HFFc6 (cell line): ENCODE data around the gene SCAND1. TPM values are rescaled to one million over a fixed set of nuclear protein-coding genes. Genes with fewer than 3 reads are reported as not detected.

Source experiments
- DNase-seq: peaks from one replicate; pipeline ENCODE4 v3.0.0-alpha.2; 2018
- H3K27ac Mint-ChIP-seq: 2 replicates; pipeline ENCODE4 v1.8.0; 2020; ENCODE audit warnings: mild to moderate bottlenecking, mixed read lengths
- H3K27me3 Mint-ChIP-seq: 2 replicates; pipeline ENCODE4 v1.8.0; 2021; ENCODE audit warnings: mild to moderate bottlenecking, moderate library complexity, mixed read lengths; ENCODE audit not compliant: insufficient read depth
- H3K36me3 Mint-ChIP-seq: 2 replicates; pipeline ENCODE4 v1.8.0; 2021; ENCODE audit warnings: low read depth, mixed read lengths
- H3K4me1 Mint-ChIP-seq: 2 replicates; pipeline ENCODE4 v1.8.0; 2020; ENCODE audit warnings: low read depth, mixed read lengths
- H3K4me3 Mint-ChIP-seq: 2 replicates; pipeline ENCODE4 v1.8.0; 2020; ENCODE audit warnings: mild to moderate bottlenecking, moderate library complexity, mixed read lengths
- H3K9me3 Mint-ChIP-seq: 2 replicates; pipeline ENCODE4 v1.8.0; 2020; ENCODE audit warnings: mild to moderate bottlenecking, mixed read lengths
- CTCF ChIP-seq: fragments of 200-600 bp; sonication (generic); IDR thresholded peaks from 2 replicates; pipeline ENCODE4 v1.5.0; 2021; ENCODE audit warnings: antibody characterized with exemption, mild to moderate bottlenecking
- total RNA-seq, 6 experiments: library from RNA; stranded (reverse); fragmentation: NEBNext Ultra II Directional; extraction: Animal tissue kit (Norgen Biotek cat#: 25700); gene quantifications; 2 replicates in 1 of 6; 3 replicates in 5 of 6; pipeline ENCODE4 v1.2.3, GENCODE V29; 2021

The SCAND1 gene
- total RNA-seq, 6 experiments from 2014 or later, result 76.7 to 97.0 (median 82.8) TPM

DNA sequence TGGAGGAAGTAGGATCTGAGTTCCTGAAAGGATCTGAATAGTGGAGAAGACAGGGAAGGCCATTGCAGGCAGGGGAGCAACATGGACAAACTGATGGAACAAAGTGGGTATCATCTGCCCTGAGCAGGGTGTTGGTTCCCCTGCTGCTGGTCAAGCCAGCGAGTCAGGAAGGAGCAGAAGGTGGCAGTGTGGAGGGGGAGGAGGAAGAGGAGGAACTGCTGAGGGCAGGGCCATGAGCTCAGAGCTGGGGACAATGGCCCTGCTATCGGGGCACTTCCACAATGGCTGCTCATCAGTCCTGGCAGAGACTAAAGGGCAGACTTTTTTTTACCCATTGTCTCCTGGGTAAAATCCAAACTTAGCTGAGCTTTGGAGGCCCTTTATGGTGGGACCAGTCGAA lies 27.7 kb upstream of the SCAND1 start:
- peaks cover 10% of the 10 kb centered on the region for H3K4me1 Mint-ChIP-seq
- no peak overlapping the region for H3K27ac Mint-ChIP-seq
- H3K9me3 Mint-ChIP-seq, result no peaks in the 10 kb centered on the region
- TF ChIP-seq CTCF, result no peak
- no peak for DNase-seq
- H3K27me3 Mint-ChIP-seq, result peaks cover 19% of the 10 kb centered on the region
- H3K4me3 Mint-ChIP-seq, result no peak overlapping the region
- H3K36me3 Mint-ChIP-seq, result no peaks in the 10 kb centered on the region

- no peak for TF ChIP-seq CTCF
- Mint-ChIP-seq H3K27me3 (peaks cover 17% of the 10 kb centered on the region), H3K9me3 (no peaks in the 10 kb centered on the region), H3K4me1 (peaks cover 14% of the 10 kb centered on the region), H3K27ac (no peak overlapping the region), H3K36me3 (no peaks in the 10 kb centered on the region), H3K4me3 (no peak overlapping the region)
- DNase-seq, result no peak
Measured at GRCh38 chr20:35979544-35979943, 25.2 kb upstream of the SCAND1 start.

DNA sequence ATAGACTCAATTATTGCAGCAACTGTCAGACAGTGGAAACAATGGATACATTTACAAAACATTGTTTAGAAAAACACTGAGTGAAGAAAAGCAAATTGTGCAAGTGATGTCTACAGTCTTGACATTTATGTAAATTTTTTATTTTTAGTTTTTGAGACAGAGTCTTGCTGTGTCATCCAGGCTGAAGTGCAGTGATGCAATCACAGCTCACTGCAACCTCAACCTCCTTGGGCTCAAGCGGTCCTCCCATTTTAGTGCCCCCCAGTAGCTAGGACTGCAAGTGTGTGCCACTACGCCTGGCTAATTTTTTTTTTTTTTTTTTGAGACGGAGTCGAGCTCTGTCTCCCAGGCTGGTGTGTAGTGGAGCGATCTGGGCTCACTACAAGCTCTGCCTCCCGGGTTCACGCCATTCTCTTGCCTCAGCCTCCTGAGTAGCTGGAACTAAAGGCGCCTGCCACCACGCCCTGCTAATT lies 23.8 kb upstream of the SCAND1 start:
- H3K36me3 Mint-ChIP-seq, result no peaks in the 10 kb centered on the region
- peaks cover 12% of the 10 kb centered on the region for H3K27me3 Mint-ChIP-seq
- DNase-seq, result no peak
- H3K4me3 Mint-ChIP-seq, result no peak overlapping the region
- no peak for TF ChIP-seq CTCF
- H3K4me1 Mint-ChIP-seq, result peaks cover 9% of the 10 kb centered on the region; the same call in 1 of the 2 replicates
- no peaks in the 10 kb centered on the region for H3K9me3 Mint-ChIP-seq
- no peak overlapping the region for H3K27ac Mint-ChIP-seq

GRCh38 chr20:35975576-35976373 lies 21.5 kb upstream of the SCAND1 start:
- Mint-ChIP-seq H3K36me3 (no peaks in the 10 kb centered on the region; the same call in 1 of the 2 replicates), H3K27ac (no peak overlapping the region), H3K4me1 (peaks cover 9% of the 10 kb centered on the region; the same call in 1 of the 2 replicates), H3K27me3 (peaks cover 9% of the 10 kb centered on the region), H3K4me3 (no peak overlapping the region), H3K9me3 (no peaks in the 10 kb centered on the region)
- no peak for TF ChIP-seq CTCF
- no peak for DNase-seq

DNA sequence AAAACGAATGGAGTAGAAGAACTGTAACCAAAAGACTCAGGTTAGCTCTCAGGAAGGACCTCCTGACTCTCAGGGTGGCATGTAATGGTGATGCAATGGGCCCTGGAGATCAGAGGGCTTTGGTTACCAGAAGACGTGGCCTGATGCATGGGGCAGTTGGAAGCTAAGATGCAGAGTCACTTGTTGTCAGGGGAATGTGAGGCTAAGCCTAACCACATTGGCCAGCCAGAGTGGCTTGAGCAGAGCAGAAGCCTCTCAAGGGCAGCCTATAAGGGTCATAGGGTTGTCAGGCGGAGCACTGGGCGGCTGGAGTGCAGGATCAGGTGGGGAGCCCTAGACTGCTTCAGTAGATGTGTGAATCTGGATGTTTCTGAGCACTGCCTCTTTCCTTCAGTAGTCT lies 20.0 kb upstream of the SCAND1 start:
- no peak overlapping the region for H3K4me3 Mint-ChIP-seq
- H3K9me3 Mint-ChIP-seq, result no peaks in the 10 kb centered on the region
- H3K27me3 Mint-ChIP-seq, result peaks cover 9% of the 10 kb centered on the region
- no peak for TF ChIP-seq CTCF
- no peak for DNase-seq
- no peak overlapping the region for H3K27ac Mint-ChIP-seq
- no peaks in the 10 kb centered on the region; the same call in 1 of the 2 replicates for H3K36me3 Mint-ChIP-seq
- peaks cover 5% of the 10 kb centered on the region; the same call in 1 of the 2 replicates for H3K4me1 Mint-ChIP-seq
